GM10266 (cell line): ENCODE measurements around the gene AADAC.

ENCODE experiments used
- DNase-seq: peaks from one replicate; pipeline ENCODE4 v3.0.0; 2012; ENCODE audit errors: extremely low spot score
- TF ChIP-seq, protein P1 (sequence below): IDR thresholded peaks from 2 replicates; pipeline ENCODE4 v1.5.1; 2012; ENCODE audit warnings: mild to moderate bottlenecking, low read depth; ENCODE audit not compliant: control insufficient read depth, insufficient read depth; ENCODE audit errors: missing control alignments

The AADAC gene

DNA sequence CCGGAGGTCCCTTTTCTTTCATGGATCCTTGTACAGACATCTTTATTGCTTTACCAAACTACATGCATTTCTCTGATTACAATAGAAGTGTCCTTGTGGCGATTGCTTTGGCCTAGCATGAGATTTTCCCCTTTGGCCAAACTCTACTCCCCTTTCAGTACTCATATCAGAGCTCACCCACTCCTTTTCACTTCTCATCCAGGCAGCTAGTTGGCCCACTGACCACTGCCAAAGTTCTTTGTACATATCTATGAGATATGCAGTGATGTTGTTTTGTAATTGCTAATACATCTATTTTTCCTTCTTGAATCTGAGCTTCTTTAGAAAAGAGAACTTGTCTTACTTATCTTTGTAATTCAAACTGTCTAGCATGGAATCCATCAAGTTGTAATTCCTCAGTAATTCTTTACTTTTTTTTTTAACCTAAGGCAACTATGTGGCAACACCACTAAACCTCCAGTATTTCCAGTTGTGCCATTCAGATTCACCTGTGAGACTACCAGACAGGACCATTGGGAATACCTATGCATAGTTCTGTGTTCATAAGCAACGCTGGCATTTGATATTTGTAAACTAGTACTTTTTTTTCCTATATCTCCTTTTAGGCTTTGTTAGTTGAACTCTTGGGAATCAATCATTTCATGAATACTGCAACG lies 41.0 kb upstream of the AADAC start:
- TF ChIP-seq, protein P1, sequence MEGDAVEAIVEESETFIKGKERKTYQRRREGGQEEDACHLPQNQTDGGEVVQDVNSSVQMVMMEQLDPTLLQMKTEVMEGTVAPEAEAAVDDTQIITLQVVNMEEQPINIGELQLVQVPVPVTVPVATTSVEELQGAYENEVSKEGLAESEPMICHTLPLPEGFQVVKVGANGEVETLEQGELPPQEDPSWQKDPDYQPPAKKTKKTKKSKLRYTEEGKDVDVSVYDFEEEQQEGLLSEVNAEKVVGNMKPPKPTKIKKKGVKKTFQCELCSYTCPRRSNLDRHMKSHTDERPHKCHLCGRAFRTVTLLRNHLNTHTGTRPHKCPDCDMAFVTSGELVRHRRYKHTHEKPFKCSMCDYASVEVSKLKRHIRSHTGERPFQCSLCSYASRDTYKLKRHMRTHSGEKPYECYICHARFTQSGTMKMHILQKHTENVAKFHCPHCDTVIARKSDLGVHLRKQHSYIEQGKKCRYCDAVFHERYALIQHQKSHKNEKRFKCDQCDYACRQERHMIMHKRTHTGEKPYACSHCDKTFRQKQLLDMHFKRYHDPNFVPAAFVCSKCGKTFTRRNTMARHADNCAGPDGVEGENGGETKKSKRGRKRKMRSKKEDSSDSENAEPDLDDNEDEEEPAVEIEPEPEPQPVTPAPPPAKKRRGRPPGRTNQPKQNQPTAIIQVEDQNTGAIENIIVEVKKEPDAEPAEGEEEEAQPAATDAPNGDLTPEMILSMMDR = no peak
- no peak for DNase-seq

DNA sequence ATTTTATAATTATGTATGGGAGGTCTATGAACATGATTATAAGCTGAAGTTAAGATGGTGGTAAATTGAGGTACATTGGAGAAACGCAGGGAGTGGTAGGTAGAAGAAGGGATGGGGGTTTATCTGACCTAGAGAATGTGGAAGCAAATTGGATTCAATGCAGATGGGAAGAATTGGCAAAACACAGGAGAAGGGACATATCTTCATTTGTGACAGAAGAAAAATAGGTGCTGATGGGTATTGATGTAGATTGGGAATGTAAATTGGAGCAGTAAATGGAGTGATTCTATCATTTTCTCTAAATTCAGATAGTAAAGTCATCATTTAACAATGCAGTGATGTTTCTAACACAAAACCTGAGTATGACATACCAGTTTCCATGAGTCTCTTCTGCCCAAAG lies 39.7 kb upstream of the AADAC start:
- TF ChIP-seq, protein P1 = no peak
- DNase-seq = no peak

DNA sequence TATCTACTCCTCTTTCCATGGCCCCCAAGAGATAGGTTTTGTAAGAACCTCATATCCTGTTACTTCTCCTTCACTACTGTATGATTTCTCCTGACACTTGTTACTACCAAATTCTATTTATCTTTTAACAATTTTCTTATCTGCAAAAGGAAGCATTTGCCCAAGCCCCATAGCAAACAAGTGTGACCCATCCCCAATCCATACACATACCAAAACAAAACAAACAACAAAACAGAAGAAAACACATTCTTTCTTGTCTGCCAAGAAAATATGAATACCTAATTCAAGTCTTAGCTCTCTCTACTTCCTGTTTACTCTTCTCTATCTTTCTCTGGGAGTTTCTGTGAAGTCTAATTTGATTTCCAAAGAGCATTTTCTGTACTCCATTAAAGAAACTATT lies 39.0 kb upstream of the AADAC start:
- TF ChIP-seq, protein P1 = no peak
- no peak for DNase-seq

DNA sequence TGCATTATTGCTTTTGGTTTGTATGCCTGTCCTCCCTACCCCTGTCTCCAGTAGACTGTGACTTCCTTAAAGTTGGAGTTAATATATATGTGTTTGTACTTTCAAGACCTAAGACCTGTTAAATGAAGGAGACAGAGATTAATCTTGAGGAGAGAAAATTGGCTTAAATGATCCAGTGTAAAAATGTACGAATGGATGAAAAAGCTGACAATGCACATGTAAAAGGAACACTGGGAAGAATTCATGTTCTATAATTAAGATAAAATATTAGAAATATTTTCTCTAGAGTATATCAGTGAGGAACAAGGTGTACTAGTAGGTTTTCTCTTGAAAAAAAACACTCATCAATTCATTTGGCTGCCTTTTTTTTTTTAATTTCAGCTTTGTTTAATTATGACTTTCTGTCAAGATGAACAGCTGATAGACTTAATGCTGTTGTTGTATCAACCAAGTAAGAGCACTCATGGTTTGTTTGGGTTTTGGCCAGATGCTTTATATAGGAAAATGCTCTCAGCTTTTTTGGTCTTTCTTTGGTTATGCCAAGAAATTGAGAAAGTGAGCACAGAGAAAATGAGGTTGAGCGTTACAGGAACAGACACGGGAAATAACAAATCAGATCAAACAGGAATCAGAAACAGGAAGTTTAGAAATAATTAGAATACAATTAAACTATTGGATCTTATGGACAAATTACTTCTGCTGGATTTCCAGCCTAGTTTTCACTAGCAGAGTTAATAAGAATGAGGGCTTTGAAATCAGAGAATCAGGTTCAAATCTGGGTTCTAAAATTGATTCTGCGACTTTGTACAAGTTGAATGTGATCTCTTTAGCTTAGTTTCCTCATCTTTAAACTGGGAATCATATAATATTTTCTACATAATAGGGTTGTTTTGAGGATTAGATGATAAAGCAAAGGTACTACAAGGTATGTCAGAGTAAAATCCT lies 38.3 kb upstream of the AADAC start:
- TF ChIP-seq, protein P1 = no peak
- DNase-seq = no peak

DNA sequence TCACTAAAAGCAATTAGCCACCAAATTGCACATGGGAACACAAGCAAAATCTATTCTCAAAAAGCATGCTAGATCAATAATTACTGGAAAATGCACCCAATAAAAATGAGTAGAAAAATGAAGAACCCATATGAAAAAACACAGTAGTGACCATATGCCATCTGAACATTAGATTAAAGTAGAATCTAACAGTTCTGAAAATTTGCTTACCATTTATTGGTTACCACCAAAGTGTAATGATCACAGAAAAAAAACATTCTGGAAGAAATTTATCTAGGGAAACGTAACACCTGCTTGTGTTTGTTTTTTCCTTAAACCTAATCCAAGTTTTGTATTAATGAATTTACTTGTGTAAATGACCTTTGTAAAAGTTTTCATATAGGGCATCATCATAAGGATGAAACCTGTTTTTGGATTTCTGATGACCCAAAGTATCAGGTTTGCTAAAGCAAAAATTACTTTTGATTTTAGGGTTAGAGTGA lies 37.6 kb upstream of the AADAC start:
- DNase-seq = no peak
- TF ChIP-seq, protein P1 = no peak

DNA sequence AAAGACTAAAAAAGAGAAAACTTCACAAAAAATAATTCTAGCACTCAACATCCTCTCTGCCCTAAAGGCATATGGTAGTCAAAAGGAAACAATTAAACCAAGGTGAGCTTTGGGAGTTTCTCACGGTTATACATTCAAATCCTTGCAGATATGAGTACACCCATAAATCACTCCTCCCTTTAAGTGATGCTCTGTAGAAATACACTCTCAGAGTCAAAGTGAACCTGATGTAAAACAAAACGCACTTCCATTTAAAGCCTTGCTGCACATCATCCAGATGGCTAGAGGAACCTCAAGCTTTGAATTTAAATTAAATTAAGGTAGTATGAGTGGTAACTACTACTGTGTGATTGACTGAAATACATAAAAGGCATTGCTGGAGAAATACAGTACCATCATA lies 36.0 kb upstream of the AADAC start:
- no peak for DNase-seq
- TF ChIP-seq, protein P1 = no peak

DNA sequence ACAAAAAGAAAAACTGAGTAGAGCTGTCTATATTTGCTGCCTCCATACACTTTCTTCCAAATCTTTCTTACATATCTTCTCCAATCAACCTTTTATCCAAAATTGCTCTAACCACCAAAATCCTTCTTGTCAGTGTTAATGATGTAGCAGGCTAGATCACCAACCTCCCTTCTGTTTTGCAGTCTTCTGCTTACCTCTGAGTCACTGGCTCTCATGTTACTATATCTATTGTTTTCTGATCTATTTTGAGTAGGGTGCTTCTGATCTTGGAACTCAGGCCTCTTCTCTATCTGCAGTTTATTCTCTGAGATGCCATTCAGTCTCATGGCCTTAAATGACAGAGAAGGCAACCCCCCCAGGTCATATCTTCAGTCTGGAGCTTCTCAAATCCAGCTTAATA lies 26.3 kb upstream of the AADAC start:
- no peak for DNase-seq

More for the DNA sequence above, 26.3 kb upstream of the AADAC start:
- TF ChIP-seq, protein P1 = no peak
